ENCODE data around the gene SPRR5. TPM values are rescaled to one million over a fixed set of nuclear protein-coding genes. Genes with fewer than 3 reads are reported as not detected.

The SPRR5 gene
- polyA plus RNA-seq, 1 donor from 2014 or later = not detected

DNA sequence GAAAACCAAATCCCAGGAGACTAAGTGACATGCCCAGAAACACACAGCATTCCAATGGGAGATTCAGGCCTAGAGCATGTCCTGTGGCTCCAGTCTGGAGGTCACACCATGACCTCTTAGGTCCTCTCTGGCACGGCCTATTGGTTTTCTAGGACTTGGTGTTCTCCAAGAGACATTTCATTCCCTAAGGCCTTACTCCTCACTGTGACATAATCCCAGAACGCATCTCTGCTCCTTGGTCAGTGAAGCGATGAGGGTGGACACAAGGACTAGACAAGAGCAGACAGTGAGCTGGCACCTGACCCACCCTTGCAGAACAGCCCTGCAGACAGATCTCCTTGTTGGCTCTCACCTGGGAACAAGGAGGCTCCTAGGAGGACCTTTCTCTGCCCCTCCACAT, 37.8 kb upstream of the SPRR5 start:
- Histone ChIP-seq H3K9me2 (ENCODE audit: insufficient read depth, low read length) (no peaks in the 10 kb centered on the region), H2AFZ (ENCODE audit: low read depth, low read length) (no peak overlapping the region), H3K27me3 (ENCODE audit: insufficient read depth, low read depth, low read length) (no peaks in the 10 kb centered on the region), H4K20me1 (ENCODE audit: insufficient read depth) (no peaks in the 10 kb centered on the region), H3K4me2 (ENCODE audit: low read length) (no peak overlapping the region), H3K9ac (ENCODE audit: low read length) (no peak overlapping the region), H3K36me3 (ENCODE audit: insufficient read depth, low read length) (no peaks in the 10 kb centered on the region), H3K79me2 (replicated peaks; ENCODE audit: insufficient read depth, low read length) (no peaks in the 10 kb centered on the region), H3K4me3 (ENCODE audit: low read length) (no peak overlapping the region), H3K9me3 (ENCODE audit: low read length) (no peaks in the 10 kb centered on the region), H3F3A (ENCODE audit: insufficient read depth, low read length, poor library complexity, severe bottlenecking) (no peaks in the 10 kb centered on the region), H3K27ac (ENCODE audit: low read length) (no peak overlapping the region)
- TF ChIP-seq RAD21 (conservative IDR thresholded peaks at IDR 0.05) (no peak), POLR2AphosphoS5 (IDR thresholded peaks at IDR 0.05) (no peak), TAF1 (IDR thresholded peaks at IDR 0.05; ENCODE audit: low read depth) (no peak), SMC3 (conservative IDR thresholded peaks at IDR 0.05; ENCODE audit: poor library complexity) (no peak)
- TF ChIP-seq, protein P1, sequence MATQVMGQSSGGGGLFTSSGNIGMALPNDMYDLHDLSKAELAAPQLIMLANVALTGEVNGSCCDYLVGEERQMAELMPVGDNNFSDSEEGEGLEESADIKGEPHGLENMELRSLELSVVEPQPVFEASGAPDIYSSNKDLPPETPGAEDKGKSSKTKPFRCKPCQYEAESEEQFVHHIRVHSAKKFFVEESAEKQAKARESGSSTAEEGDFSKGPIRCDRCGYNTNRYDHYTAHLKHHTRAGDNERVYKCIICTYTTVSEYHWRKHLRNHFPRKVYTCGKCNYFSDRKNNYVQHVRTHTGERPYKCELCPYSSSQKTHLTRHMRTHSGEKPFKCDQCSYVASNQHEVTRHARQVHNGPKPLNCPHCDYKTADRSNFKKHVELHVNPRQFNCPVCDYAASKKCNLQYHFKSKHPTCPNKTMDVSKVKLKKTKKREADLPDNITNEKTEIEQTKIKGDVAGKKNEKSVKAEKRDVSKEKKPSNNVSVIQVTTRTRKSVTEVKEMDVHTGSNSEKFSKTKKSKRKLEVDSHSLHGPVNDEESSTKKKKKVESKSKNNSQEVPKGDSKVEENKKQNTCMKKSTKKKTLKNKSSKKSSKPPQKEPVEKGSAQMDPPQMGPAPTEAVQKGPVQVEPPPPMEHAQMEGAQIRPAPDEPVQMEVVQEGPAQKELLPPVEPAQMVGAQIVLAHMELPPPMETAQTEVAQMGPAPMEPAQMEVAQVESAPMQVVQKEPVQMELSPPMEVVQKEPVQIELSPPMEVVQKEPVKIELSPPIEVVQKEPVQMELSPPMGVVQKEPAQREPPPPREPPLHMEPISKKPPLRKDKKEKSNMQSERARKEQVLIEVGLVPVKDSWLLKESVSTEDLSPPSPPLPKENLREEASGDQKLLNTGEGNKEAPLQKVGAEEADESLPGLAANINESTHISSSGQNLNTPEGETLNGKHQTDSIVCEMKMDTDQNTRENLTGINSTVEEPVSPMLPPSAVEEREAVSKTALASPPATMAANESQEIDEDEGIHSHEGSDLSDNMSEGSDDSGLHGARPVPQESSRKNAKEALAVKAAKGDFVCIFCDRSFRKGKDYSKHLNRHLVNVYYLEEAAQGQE (IDR thresholded peaks at IDR 0.05; ENCODE audit: borderline replicate concordance) = no peak
- TF ChIP-seq, protein P2, sequence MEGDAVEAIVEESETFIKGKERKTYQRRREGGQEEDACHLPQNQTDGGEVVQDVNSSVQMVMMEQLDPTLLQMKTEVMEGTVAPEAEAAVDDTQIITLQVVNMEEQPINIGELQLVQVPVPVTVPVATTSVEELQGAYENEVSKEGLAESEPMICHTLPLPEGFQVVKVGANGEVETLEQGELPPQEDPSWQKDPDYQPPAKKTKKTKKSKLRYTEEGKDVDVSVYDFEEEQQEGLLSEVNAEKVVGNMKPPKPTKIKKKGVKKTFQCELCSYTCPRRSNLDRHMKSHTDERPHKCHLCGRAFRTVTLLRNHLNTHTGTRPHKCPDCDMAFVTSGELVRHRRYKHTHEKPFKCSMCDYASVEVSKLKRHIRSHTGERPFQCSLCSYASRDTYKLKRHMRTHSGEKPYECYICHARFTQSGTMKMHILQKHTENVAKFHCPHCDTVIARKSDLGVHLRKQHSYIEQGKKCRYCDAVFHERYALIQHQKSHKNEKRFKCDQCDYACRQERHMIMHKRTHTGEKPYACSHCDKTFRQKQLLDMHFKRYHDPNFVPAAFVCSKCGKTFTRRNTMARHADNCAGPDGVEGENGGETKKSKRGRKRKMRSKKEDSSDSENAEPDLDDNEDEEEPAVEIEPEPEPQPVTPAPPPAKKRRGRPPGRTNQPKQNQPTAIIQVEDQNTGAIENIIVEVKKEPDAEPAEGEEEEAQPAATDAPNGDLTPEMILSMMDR (IDR thresholded peaks at IDR 0.05; ENCODE audit: poor library complexity, severe bottlenecking) = no peak

DNA sequence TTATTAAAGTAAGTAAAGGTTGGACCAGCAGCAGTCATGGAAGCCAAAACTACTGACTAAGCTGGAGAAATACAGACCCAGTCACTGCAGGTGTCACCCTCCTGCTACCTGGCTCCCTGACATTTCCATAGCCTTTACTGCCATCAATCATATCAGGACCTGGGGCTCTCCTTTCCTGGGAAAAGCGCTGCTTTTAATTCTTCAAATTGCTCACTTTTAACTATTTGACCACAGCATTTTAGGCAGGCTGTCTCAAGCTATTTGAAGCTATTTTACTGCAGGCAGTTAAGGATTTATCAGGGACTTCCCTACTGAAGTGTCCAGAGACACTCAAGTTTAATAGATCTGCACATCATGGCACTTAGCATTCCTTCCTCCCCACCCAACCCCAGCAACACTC, 34.5 kb upstream of the SPRR5 start:
- Histone ChIP-seq H3K4me2 (ENCODE audit: low read length) (no peak overlapping the region), H3F3A (ENCODE audit: insufficient read depth, low read length, poor library complexity, severe bottlenecking) (no peaks in the 10 kb centered on the region), H2AFZ (ENCODE audit: low read depth, low read length) (no peak overlapping the region), H3K27ac (ENCODE audit: low read length) (no peak overlapping the region), H4K20me1 (ENCODE audit: insufficient read depth) (no peaks in the 10 kb centered on the region), H3K27me3 (ENCODE audit: insufficient read depth, low read depth, low read length) (no peaks in the 10 kb centered on the region), H3K79me2 (replicated peaks; ENCODE audit: insufficient read depth, low read length) (no peaks in the 10 kb centered on the region), H3K4me3 (ENCODE audit: low read length) (no peak overlapping the region), H3K9me2 (ENCODE audit: insufficient read depth, low read length) (no peaks in the 10 kb centered on the region), H3K9me3 (ENCODE audit: low read length) (no peaks in the 10 kb centered on the region), H3K9ac (ENCODE audit: low read length) (no peak overlapping the region), H3K36me3 (ENCODE audit: insufficient read depth, low read length) (no peaks in the 10 kb centered on the region)
- TF ChIP-seq EZH2 (IDR thresholded peaks at IDR 0.05; ENCODE audit: borderline replicate concordance, insufficient read depth, low read length, poor library complexity, severe bottlenecking) = no peak
- TF ChIP-seq RAD21 (conservative IDR thresholded peaks at IDR 0.05) = no peak
- no peak for TF ChIP-seq POLR2AphosphoS5 (IDR thresholded peaks at IDR 0.05)
- TF ChIP-seq MXI1 (conservative IDR thresholded peaks at IDR 0.05; ENCODE audit: poor library complexity, severe bottlenecking) = no peak
- TF ChIP-seq EP300 (conservative IDR thresholded peaks at IDR 0.05; ENCODE audit: poor library complexity, severe bottlenecking) = no peak
- no peak for TF ChIP-seq TAF1 (IDR thresholded peaks at IDR 0.05; ENCODE audit: low read depth)
- no peak for TF ChIP-seq SMC3 (conservative IDR thresholded peaks at IDR 0.05; ENCODE audit: poor library complexity)
- TF ChIP-seq, protein P2 (IDR thresholded peaks at IDR 0.05; ENCODE audit: poor library complexity, severe bottlenecking) = no peak
- TF ChIP-seq, protein P1 (IDR thresholded peaks at IDR 0.05; ENCODE audit: borderline replicate concordance) = no peak

Measured in neural cell (in vitro differentiated cells).